Sigmoid colon (tissue), 4 donors: ENCODE measurements around the gene EPOP.

ENCODE experiments used
- POLR2AphosphoS5 ChIP-seq, 4 donors: sonication (generic); formaldehyde crosslinking; IDR thresholded peaks; one replicate each; pipeline ENCODE4 v1.6.1; 2017; ENCODE audit warnings: antibody characterized with exemption in 4 of 4
- TF ChIP-seq, protein P1 (sequence below), 4 experiments: fragments of 450-650 bp in 3 of 4; fragments of 200-600 bp in 1 of 4; IDR thresholded peaks; one replicate each; pipeline ENCODE4 v1.5.1; 2016 to 2019; ENCODE audit warnings: antibody characterized with exemption in 4 of 4, mild to moderate bottlenecking in 3 of 4, moderate library complexity in 2 of 4

DNA sequence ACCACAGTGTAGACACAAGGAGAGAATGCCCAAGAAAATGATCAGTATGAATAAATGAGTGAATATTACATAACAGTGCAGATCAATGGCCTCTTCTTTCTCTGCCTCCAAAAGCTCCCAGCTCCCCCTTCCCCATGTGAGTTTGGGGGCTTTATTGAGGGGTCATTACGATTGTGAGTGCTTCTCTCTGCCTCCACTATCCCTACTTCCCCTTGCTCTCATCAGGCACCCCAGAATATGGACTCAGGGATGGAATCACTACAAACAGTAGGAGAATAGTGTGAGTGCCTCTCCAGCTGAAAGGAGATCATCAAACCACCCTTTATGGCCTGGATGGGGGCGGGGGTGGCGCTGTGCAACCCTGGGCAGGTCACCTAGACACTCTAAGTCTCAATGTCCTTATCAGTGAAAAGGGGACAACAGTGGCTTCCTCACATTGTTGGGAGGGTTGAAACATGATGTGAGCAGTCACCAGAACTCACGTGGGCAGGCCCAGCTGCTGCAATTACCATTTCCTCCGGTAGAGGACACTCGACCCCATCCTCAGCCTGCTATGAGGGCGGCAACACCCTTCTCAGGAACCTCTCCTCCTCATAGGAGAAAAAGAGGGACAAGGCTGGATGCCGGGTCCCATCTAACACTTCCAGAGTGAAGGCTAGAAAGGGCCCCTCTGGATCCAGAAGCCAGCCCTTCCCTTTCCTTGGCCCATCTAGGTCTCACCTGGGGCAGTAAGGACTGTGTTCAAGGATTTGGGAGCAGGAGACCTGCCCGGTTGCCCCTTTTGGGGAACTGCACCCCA lies 2.1 kb upstream of the EPOP start:
- TF ChIP-seq, protein P1, sequence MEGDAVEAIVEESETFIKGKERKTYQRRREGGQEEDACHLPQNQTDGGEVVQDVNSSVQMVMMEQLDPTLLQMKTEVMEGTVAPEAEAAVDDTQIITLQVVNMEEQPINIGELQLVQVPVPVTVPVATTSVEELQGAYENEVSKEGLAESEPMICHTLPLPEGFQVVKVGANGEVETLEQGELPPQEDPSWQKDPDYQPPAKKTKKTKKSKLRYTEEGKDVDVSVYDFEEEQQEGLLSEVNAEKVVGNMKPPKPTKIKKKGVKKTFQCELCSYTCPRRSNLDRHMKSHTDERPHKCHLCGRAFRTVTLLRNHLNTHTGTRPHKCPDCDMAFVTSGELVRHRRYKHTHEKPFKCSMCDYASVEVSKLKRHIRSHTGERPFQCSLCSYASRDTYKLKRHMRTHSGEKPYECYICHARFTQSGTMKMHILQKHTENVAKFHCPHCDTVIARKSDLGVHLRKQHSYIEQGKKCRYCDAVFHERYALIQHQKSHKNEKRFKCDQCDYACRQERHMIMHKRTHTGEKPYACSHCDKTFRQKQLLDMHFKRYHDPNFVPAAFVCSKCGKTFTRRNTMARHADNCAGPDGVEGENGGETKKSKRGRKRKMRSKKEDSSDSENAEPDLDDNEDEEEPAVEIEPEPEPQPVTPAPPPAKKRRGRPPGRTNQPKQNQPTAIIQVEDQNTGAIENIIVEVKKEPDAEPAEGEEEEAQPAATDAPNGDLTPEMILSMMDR (IDR thresholded peaks at IDR 0.05) = peak; percentile 93 to 99 (median 96)
- TF ChIP-seq POLR2AphosphoS5 (IDR thresholded peaks at IDR 0.05) = peak in 2 of 4 donors; percentile 30 to 34
